Measurements from ENCODE around the gene IL1RAPL2.

DNA sequence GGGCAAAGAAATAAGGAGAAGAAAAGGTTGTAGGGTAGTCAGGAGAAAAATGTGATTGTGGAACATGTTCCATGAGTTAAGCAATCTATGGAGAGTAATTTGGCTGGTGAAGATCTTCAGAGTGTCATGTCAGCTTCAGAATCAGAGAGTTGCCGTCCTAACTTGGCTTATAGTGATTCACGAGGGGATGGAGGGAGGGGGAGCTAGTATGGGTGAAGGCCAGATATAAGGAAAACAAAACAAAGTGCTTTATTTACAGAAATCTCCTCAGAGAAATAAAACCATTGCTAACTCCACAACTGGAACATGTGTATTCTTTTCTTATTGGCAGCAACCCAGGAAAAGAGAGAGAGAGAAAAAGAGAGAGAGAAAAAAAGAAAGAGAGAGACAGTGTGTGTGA is 999.9 kb downstream of the IL1RAPL2 start:
- TF ChIP-seq, protein P1, sequence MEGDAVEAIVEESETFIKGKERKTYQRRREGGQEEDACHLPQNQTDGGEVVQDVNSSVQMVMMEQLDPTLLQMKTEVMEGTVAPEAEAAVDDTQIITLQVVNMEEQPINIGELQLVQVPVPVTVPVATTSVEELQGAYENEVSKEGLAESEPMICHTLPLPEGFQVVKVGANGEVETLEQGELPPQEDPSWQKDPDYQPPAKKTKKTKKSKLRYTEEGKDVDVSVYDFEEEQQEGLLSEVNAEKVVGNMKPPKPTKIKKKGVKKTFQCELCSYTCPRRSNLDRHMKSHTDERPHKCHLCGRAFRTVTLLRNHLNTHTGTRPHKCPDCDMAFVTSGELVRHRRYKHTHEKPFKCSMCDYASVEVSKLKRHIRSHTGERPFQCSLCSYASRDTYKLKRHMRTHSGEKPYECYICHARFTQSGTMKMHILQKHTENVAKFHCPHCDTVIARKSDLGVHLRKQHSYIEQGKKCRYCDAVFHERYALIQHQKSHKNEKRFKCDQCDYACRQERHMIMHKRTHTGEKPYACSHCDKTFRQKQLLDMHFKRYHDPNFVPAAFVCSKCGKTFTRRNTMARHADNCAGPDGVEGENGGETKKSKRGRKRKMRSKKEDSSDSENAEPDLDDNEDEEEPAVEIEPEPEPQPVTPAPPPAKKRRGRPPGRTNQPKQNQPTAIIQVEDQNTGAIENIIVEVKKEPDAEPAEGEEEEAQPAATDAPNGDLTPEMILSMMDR (IDR thresholded peaks at IDR 0.05; ENCODE audit: control extremely low read depth in 1 of 3, insufficient read depth in 1 of 3, low read depth in 1 of 3, low read length in 3 of 3), result no peak
- TF ChIP-seq EZH2 (IDR thresholded peaks at IDR 0.05; ENCODE audit: low read depth, low read length, severe bottlenecking), result no peak
- TF ChIP-seq CEBPB (IDR thresholded peaks at IDR 0.05; ENCODE audit: low read depth, low read length), result no peak
- no peak for TF ChIP-seq YY1 (IDR thresholded peaks at IDR 0.05; ENCODE audit: low read depth, low read length)
- TF ChIP-seq POLR2A (IDR thresholded peaks at IDR 0.05; ENCODE audit: control extremely low read depth in 1 of 2, low read depth in 2 of 2, low read length in 2 of 2), result no peak
- no peak for TF ChIP-seq MAX (IDR thresholded peaks at IDR 0.05)
- no peak for TF ChIP-seq KDM5A (IDR thresholded peaks at IDR 0.05; ENCODE audit: low read length)

All from H1 (cell line).